HG03025 (cell line): ENCODE results near the gene CASP1.
"Not testable (repeated sequence)": the region's sequence is repeated elsewhere in the genome, so short reads cannot be mapped to it uniquely, and the experiment has no call there.

Source experiments
- ATAC-seq: cut with Tn5 transposase; IDR thresholded peaks from one replicate; pipeline ENCODE4 v1.9.1; 2021; ENCODE audit warnings: mild to moderate bottlenecking, moderate library complexity; ENCODE audit not compliant: unreplicated experiment, low FRiP score

The CASP1 gene

GRCh38 chr11:105034813-105035620 lies at the start of gene CASP1:
TSS of gene CASP1 (minus strand) at chr11:105035144. CDS start at chr11:105035113, 31 bp downstream.
- ATAC-seq: peak; percentile 94

- no peak for ATAC-seq
Observed at GRCh38 chr11:105081412-105082150, 46.6 kb upstream of the CASP1 start.

- ATAC-seq: not testable (repeated sequence)
Observed at GRCh38 chr11:105080171-105080906, 45.4 kb upstream of the CASP1 start.

GRCh38 chr11:105078283-105078682 lies 43.3 kb upstream of the CASP1 start:
- ATAC-seq: no peak

- ATAC-seq: not testable (repeated sequence)
Observed at GRCh38 chr11:105077141-105077790, 42.3 kb upstream of the CASP1 start.

GRCh38 chr11:105074166-105074530 lies 39.2 kb upstream of the CASP1 start:
- no peak for ATAC-seq

GRCh38 chr11:105073456-105074165 lies 38.7 kb upstream of the CASP1 start:
- no peak for ATAC-seq

GRCh38 chr11:105072080-105072479 lies 37.1 kb upstream of the CASP1 start:
- ATAC-seq: not testable (repeated sequence)

GRCh38 chr11:105071089-105071732 lies 36.3 kb upstream of the CASP1 start:
- no peak for ATAC-seq

- ATAC-seq: no peak
Observed at GRCh38 chr11:105070306-105070705, 35.4 kb upstream of the CASP1 start.

GRCh38 chr11:105069749-105070148 lies 34.8 kb upstream of the CASP1 start:
- not testable (repeated sequence) for ATAC-seq

GRCh38 chr11:105063245-105063941 lies 28.4 kb upstream of the CASP1 start:
- not testable (repeated sequence) for ATAC-seq

- no peak for ATAC-seq
Observed at GRCh38 chr11:105057432-105057831, 22.5 kb upstream of the CASP1 start.

- no peak for ATAC-seq
Observed at GRCh38 chr11:105056446-105056845, 21.5 kb upstream of the CASP1 start.

- no peak for ATAC-seq
Observed at GRCh38 chr11:105054723-105055493, 20.0 kb upstream of the CASP1 start.

GRCh38 chr11:105052487-105052886 lies 17.5 kb upstream of the CASP1 start:
- ATAC-seq: no peak

GRCh38 chr11:105051559-105051958 lies 16.6 kb upstream of the CASP1 start:
- ATAC-seq: no peak

- ATAC-seq: no peak
Observed at GRCh38 chr11:105049481-105049880, 14.5 kb upstream of the CASP1 start.
